Epithelial cell of esophagus (primary cell): ENCODE measurements around the gene HSBP1L1.

Experiments used
- DNase-seq: peaks from one replicate; pipeline ENCODE4 v3.0.0; 2010; ENCODE audit warnings: low read depth
- H3K4me3 ChIP-seq: 2 replicates; pipeline ENCODE4 v1.5.1; 2011; ENCODE audit warnings: mild to moderate bottlenecking, low read length, control low read depth
- TF ChIP-seq, protein P1 (sequence below): IDR thresholded peaks from 2 replicates; pipeline ENCODE4 v1.5.1; 2011; ENCODE audit warnings: low read depth, mild to moderate bottlenecking, low read length, control low read depth, inconsistent platforms; ENCODE audit not compliant: insufficient read depth; ENCODE audit errors: missing control alignments

HSBP1L1 gene

GRCh38 chr18:79972720-79973119, 8.3 kb downstream of the HSBP1L1 start:
- DNase-seq, result no peak
- H3K4me3 ChIP-seq, result no peak overlapping the region
- TF ChIP-seq, protein P1, sequence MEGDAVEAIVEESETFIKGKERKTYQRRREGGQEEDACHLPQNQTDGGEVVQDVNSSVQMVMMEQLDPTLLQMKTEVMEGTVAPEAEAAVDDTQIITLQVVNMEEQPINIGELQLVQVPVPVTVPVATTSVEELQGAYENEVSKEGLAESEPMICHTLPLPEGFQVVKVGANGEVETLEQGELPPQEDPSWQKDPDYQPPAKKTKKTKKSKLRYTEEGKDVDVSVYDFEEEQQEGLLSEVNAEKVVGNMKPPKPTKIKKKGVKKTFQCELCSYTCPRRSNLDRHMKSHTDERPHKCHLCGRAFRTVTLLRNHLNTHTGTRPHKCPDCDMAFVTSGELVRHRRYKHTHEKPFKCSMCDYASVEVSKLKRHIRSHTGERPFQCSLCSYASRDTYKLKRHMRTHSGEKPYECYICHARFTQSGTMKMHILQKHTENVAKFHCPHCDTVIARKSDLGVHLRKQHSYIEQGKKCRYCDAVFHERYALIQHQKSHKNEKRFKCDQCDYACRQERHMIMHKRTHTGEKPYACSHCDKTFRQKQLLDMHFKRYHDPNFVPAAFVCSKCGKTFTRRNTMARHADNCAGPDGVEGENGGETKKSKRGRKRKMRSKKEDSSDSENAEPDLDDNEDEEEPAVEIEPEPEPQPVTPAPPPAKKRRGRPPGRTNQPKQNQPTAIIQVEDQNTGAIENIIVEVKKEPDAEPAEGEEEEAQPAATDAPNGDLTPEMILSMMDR, result no peak

DNA sequence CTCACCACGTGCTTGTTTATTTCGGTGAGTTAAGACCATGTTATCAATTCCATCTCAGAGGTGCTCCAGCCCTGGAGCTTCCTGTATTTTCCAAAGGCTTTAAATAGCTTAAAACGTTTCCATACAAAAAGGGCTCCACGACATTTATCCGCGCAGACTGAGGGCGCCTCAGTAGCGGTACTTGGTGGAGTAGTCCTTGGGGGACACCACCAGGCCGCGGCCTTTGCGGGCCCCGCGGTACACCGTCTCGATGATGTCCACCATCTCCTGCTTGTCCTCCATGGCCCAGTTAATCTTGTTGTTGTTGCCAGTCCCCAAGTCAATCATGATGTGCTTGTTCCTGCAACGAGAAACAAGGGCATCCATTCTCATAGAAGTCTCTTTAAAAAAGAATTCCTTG, 9.1 kb downstream of the HSBP1L1 start:
- TF ChIP-seq, protein P1, result no peak
- H3K4me3 ChIP-seq, result no peak overlapping the region
- DNase-seq, result no peak

- no peak for DNase-seq
These were observed 9.7 kb downstream of the HSBP1L1 start for GRCh38 chr18:79974025-79974654.

GRCh38 chr18:79975043-79975442, 10.6 kb downstream of the HSBP1L1 start:
- TF ChIP-seq, protein P1, result no peak
- no peak for DNase-seq
- no peak overlapping the region for H3K4me3 ChIP-seq

More at GRCh38 chr18:79974025-79974654, 9.7 kb downstream of the HSBP1L1 start:
- no peak overlapping the region for H3K4me3 ChIP-seq
- TF ChIP-seq, protein P1, result no peak

- TF ChIP-seq, protein P1, result no peak
- H3K4me3 ChIP-seq, result no peak overlapping the region
- DNase-seq, result peak; percentile 55
These were observed 11.7 kb downstream of the HSBP1L1 start for GRCh38 chr18:79975985-79976680.

DNA sequence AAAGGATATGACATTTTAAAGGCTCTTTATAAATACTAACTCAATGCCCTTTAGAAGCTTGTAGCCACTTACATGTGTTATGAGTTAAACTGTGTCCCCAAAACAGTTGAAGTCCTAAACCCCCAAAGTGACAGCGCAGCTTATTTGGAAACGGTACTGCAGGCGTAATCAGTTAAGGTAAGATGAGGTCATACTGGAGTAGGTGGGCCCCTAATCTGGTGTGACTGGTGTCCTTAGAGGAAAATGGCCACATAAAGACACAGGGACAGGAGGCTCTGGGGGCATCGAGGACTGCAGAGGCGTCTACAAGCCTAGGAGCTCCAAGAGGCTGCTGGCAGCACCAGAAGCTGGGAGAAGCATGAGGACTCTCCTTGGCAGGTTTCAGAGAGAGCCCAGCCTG, 15.4 kb downstream of the HSBP1L1 start:
- H3K4me3 ChIP-seq, result no peak overlapping the region
- TF ChIP-seq, protein P1, result no peak
- no peak for DNase-seq
